HG02610 (cell line): ENCODE data around the gene CES3.

ENCODE experiments used
- ATAC-seq: cut with Tn5 transposase; IDR thresholded peaks from one replicate; pipeline ENCODE4 v1.9.1; 2021; ENCODE audit warnings: mild to moderate bottlenecking, moderate library complexity; ENCODE audit not compliant: unreplicated experiment

CES3 gene

DNA sequence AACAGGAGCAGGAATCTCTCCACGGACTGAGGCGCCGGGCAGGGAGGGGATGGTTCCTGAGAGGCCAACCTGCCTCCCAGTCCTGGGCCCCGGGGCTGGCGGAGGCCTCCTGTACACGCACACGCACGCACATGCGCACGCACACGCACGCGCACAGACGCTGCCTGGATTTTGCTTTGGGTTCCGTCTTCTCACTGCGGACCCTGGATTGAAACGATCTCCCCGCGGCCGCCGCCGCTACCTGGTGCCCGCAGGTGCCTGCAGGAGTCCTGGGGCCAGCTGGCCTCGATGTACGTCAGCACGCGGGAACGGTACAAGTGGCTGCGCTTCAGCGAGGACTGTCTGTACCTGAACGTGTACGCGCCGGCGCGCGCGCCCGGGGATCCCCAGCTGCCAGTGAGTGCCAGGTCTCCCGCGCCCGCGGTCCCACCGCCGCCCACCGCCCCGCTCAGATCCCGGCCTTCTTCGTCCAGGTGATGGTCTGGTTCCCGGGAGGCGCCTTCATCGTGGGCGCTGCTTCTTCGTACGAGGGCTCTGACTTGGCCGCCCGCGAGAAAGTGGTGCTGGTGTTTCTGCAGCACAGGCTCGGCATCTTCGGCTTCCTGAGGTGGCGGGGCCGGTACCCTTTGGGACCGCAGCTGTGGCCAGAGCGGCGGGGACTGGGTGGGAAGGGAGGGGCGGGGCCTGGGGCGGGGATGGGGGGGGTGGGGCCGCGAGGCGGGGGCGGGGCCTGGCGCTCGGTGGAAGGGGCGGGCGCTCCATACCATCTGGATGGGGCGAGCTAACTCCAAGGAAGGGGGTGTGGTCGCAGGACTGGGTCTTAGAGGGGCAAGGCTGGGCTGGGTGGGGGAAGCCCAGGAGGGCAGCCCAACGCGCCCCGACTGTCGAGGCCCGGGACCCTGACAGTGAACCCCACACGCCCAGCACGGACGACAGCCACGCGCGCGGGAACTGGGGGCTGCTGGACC lies 39.6 kb downstream of the CES3 start:
- peak; percentile 41 for ATAC-seq

DNA sequence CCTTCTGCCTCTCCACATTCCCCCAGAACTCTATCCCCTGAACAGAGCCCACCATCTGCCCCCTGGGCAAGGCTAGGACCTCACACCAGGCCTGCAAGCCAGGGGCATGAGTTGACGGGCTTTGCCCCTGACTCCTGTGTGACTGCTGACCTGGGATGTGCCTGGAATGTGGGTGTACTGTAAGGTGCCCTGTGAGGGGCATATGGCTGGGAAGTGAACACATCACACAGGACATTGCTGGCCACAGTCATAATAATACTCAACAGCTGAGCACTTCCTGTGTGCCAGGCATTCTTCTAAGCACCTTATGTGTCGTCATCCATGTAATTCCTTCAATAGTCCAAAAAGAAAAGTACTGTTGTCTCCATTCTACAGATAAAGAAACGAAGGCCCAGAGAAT lies 40.7 kb downstream of the CES3 start:
- ATAC-seq = no peak

DNA sequence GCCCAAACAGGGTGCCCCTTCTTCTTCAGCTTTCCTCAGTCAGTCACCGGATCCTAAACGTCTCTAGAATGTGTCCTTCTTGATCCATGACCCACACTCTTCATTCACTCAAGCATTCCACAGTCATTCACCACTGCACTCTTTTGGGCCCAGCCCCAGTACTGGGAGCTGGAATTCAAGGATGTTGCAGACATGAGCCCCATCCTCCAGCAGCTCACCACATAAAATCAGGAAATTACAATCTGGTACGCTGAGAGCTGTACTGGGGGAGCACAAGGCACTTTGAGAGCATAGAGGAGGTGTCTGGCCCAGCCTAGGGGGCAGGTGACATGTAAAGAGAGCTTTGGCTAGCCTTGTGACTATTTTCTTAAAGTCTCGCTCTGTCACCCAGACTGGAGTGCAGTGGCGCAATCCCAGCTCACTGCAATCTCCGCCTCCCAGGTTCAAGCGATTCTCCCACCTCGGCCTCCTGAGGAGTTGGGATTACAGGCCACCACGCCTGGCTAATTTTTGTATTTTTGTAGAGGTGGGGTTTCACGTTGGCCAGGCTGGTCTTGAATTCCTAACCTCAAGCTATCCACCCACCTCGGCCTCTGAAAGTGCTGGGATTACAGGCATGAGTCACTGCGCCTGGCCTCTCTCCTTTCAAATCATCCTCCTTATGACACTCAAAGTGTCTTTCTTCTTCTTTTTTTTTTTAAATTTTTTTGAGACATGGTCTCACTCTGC lies 46.0 kb downstream of the CES3 start:
- no peak for ATAC-seq

DNA sequence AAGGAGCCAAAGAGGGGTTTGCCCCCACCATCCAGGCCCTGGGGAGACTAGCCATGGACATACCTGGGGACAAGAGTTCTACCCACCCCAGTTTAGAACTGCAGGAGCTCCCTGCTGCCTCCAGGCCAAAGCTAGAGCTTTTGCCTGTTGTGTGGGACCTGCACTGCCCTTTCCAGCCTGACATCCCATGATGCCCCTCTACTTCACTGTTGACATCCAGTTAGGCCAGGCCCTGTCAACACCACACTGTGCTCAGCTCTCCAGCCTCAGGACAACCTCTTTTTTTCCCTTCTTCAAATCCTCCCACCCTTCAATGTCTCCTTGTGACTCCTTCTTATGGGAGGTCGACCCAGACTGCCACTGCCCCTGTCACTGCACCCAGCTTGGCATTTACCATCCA lies 48.1 kb downstream of the CES3 start:
- no peak for ATAC-seq

DNA sequence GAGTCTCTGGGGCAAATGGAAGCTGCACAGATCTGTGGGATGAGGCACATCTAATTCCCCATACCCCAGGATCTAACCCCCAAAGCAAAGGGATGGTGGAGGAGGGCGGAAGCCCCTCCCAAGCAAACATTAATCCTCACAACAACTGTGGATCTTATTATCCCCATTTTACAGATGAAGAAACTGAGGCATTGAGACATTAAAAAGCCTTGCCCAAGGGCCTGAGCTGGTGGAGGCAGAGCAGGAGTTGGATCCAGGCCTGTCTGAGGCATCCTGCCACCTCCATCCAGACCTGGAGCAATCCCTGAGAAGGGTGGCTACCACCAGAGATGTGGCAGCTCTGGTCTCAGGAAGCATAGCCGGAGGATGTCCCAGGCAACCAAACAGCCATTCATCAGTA lies 50.2 kb downstream of the CES3 start:
- no peak for ATAC-seq

DNA sequence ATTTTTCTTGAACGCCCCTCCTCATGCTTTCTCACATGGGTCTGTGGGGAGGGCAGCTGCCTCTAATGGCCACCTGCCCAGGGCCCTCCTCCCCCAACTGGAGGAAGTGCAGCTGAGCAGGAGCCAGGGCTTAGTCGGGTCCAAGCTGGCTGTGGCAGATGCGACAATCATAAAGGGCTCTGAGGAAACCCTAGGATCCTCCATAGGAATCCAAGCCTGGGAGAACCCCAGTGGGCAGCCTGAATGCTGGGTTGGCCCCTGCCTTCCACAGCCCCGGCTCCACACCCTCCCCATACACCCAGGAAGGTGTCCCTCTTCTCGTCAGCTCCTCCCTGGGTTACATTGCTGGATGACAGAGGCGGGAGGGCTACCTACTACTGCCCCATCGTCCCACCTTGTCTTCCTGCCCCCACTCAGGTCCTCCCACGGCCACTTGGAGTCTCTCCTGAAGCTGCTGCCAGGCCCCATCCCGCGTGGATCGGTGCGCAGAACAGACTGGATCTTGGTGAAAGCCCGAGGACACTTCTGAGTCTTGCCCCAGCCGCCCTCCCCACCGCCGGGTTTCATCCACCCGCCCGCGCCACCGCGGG lies 52.3 kb downstream of the CES3 start:
- no peak for ATAC-seq

DNA sequence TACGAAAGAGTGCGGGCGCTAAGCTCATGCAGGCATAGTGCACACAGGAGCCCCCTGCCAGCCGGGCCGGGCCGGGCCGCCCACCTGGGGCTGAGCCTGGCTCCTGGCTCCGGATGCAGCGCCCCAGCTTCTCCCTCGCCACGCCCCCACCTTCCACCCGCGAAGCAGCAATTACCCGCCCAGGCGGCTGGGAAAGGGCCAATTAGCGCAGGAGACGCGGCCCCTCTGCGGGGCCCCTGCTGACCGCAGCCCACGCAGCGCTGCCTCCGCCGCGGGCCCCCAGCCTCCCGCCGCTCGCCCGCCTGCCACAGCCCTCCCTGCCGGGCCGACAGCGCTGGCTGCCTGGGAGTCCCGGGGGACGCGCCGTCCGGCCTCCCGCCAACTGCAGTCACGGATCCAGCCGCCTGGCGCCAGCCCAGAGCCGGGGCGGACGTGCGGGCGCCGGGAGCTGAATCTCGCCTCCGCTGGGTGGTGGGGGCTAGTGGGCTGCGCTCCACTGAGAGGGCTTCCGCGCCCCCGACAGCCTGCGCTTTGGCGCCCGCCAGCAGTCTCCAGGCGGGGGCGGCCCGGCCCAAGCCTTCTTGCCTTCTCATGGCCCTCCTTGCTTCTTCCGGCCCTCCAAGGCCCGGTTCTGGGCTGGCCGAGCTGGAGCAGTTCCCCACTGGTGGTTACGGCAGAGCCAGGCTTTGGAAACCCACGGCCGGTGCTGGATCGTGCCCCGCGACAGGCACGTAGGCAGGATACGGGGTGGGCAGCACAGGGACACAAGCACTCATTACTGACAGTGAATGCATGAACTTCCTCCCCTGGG lies 53.0 kb downstream of the CES3 start:
- ATAC-seq = peak; percentile 51

DNA sequence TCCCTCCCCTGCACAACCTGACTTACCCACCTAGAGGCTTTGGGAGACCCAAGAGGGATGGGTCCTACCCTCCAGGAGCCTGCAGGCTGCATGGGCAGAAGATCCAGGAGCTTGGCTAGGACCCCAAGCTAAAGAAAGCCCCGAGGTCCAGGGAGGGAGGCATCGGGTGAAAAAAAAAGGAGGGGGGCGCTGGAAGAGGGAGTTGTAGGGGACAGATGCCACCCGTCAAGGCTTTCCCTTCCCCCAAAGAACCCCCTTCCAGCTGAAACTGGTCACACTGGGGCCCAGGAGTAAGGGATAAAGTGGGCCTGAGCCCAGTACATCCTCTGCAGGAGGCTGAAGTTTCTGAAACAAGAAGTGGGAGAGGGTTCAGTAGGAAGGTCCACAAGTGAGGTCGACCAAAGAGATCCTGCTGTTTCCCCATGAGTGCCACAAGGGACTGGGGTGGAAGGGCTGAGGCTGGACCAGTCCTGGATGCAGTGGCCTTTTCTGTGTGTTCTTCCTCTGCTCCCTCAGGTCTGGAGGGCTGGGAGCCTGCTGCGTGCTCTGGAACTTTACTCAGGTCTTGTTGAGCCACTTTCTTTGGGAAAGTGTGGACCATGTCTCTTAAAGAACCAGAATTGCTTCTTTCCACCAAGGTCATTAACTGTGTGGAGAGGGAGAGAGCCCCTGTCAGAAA lies 53.7 kb downstream of the CES3 start:
- no peak for ATAC-seq

DNA sequence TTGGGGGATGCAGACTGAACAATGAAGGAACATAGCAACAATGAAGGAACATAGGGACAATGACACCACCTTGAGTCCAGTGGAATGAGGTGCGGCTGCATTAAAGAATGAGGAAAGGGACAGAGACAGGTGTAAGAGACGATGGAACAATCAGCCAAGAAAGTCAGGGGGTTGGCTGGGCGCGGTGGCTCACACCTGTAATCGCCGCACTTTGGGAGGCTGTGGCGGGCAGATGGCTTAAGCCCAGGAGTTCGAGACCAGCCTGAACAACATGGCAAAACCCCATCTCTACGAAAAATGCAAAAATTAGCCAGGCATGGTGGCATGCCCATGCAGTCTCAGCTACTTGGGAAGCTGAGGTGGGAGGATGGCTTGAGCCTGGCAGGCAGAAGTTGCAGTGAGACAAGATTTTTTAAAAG lies 54.3 kb downstream of the CES3 start:
- ATAC-seq = no peak

DNA sequence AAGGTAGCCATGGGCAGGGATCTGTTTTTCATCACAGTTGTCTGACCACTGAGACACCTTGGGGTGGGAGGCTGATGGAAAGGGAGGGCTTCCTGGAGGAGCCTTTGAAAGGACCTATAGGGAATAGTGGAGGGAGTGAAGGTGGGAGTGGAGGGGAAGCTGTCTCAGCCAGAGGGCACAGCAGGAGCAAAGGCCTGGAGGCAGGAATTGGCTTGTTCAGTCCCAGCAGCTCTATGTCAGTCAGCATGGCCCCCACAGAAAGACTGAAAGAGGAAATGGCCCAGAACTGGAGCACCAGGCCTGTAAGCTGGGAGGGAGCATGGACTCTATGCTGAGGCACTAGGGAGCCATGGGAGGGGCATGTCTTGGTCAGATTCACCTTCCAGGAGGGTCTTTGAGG lies 55.1 kb downstream of the CES3 start:
- ATAC-seq = no peak

DNA sequence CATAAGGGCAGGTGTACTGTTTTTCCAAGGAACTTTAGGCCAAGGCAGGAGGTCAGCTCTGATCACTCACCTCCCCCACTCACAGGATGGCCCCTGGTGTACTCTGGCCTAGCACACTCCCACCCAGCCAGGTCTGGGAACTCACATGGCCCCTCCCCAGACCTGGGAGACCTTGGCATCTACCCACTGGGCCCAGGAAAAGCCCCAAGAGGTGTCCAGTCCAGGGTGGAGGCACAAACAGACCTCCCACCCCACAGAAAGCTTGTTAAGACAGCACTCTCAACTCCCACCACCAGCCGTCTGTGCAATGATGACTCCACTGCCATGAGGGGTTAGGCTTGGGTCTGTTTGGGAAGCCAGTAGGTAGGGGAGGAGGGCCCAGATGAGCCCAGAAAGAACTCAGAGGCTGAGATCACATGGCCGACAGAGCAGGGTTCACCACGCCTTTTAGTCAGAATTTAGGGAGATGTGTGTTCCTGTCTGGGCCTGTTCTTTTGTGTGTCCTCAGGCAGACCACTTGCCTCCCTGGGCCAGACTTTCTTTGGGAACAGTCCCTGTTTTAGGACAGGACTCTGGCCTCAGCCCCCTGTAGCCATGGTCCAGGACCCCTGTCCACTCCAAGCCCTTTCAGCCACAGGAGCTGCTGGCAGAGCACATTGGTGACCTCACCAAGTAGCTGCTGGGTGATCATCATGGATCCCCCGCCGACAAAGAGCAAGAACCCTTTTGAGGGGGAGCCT lies 55.8 kb downstream of the CES3 start:
- ATAC-seq = no peak

DNA sequence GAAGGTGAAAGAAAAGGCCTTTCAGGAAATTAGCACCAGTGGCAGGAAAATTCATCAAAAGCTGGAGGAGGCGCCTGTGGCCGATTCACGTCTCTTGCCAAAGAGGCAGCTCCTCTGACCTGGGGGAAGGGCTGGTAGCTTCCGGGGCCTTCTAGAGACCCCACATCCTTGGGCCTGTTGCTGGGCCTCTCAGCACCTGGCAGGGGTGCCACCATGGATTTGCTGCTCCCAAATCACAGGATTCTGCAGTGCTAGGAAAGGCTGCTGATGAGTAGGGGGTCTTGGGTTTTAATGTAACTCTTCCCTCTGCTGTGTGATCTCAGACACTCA lies 56.3 kb downstream of the CES3 start:
- no peak for ATAC-seq

DNA sequence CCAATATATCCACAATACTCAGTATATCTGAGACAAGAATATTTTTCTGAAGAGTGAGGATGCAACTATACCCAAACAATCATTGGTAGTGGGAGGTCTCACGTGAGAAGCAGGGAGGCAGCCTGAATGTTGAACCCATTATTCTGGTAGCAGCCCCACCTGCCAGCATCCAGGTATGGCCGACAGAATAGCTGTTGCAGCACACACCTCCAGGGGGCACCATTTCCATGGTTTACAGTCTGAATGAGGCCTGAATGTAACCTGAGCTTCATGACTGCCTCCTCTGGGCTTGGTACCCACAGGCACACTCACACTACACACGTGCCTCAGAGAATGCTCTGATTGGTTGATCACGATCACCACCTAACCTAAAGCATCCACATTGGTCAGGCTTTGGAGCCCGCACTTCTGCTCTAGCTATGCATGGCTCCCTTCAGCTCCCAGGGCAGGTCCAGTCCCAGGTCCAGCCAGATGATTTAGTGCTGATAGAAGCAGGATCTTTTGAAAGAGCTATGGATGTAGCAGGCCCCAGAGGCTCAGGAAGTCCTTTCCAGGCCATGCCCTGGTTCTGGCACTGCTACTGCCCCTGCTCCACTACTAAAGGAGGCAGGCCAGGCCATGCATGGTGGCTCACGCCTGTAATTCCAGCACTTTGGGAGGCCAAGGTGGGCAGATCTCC lies 56.9 kb downstream of the CES3 start:
- peak; percentile 74 for ATAC-seq

DNA sequence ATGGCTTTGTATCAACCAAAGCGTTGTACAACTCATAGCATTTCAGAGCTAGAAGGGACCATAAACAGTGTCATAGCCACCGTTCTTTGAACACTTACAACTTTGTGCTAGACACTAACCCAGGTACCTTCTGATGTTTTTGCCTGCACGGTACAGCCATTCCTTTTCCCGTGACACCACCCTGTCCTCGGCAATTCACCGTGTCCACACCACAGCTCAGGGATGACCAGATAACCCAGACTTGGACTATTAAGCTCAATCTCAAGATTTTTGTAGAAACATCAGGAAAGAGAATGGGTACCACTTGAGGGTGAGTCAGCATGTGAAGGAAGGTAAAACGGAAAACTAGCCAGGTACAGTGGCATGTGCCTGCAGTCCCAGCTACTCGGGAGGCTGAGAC lies 58.1 kb downstream of the CES3 start:
- no peak for ATAC-seq

DNA sequence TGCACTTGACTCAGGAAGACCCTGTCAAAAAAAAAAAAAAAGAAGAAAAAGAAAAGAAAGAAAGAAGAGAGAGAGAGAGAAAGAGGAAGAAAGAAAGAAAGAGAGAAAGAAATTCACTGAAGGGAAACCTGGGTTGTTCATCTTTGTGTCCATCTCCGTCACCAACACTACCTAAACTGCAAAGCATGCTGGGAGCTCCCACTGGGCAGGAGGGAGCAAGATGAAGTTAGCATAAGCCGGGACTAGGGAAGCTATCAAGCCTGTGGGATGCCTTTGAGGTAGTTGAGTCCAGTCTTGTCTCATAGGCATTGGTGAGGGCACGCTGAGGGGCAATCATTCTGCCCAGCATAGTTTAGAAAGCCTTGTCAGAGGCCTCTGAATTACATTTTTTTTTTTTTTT lies 60.3 kb downstream of the CES3 start:
- ATAC-seq = no peak

DNA sequence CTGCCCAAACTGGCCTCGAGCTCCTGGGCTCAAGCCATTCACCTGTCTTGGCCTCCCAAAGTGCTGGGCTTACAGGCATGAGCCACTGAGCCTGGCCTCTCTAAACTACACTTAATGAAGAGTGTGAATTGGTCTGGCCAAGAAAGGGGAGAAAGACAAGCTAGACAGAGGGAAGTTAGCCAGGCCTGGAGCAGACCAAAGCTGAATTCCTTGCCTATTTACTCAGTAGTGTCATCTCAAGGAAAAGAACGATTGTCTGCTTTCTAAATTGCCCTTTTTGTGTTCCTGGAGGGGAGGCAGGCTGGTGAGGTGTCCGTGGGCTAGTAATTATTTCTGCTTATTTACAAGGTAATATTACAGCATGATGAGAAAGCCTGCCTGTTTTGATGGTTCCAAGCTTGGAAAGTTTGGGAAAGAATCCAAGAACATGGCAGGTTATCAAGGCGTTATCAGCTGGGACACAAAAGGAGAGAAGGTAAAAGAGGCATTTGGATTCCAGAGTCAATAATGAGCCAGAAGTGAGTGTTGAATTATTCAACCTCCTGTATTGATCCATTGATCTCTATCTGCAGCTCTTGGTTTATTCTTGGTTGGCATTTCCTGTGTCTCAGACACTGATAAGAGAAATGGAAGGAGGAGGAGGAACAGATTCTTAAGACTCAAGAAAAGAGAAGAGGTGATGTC lies 61.6 kb downstream of the CES3 start:
- ATAC-seq = no peak

DNA sequence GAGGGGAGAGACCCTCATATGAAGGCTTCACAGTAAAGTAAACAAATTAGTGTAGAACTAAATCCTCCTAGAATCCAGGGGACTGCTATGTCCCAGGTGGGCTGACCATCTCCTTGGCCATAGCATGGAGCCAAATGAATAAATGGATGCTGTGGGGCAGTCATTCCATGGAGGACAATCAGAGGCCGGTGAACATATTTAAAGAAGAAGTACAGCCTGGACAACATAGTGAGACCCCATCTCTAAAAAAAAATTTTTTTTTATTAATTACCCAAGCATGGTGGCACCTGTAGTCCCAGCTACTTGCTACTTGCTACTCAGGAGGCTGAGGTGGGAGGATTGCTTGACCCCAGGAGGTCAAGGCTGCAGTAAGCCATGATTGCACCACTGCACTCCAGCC lies 62.6 kb downstream of the CES3 start:
- ATAC-seq = no peak
